Subcutaneous abdominal adipose tissue (tissue), 5 donors: ENCODE data around the gene CADM1.

ENCODE experiments used
- H3K27ac ChIP-seq: one replicate; pipeline ENCODE4 v1.7.0; 2013; ENCODE audit warnings: low read depth, mild to moderate bottlenecking, inconsistent platforms, low read length, moderate library complexity
- H3K27me3 ChIP-seq, 5 donors: one replicate each; pipeline ENCODE4 v1.7.0; 2013; ENCODE audit warnings: low read length in 5 of 5, inconsistent platforms in 1 of 5; ENCODE audit not compliant: control insufficient read depth in 5 of 5, insufficient read depth in 4 of 5
- H3K36me3 ChIP-seq, 5 donors: one replicate each; pipeline ENCODE4 v1.7.0; 2013; ENCODE audit warnings: low read length in 5 of 5; ENCODE audit not compliant: control insufficient read depth in 5 of 5, insufficient read depth in 5 of 5
- H3K4me1 ChIP-seq, 5 donors: one replicate each; pipeline ENCODE4 v1.7.0; 2013; ENCODE audit warnings: low read length in 5 of 5, mild to moderate bottlenecking in 3 of 5, moderate library complexity in 1 of 5; ENCODE audit not compliant: control insufficient read depth in 5 of 5, insufficient read depth in 5 of 5
- H3K4me3 ChIP-seq, 5 donors: one replicate each; pipeline ENCODE4 v1.7.0; 2013; ENCODE audit warnings: low read length in 5 of 5, low read depth in 1 of 5
- H3K9ac ChIP-seq, 5 donors: one replicate each; pipeline ENCODE4 v1.7.0; 2013; ENCODE audit warnings: low read length in 5 of 5, mild to moderate bottlenecking in 4 of 5, moderate library complexity in 3 of 5
- H3K9me3 ChIP-seq, 5 donors: one replicate each; pipeline ENCODE4 v1.7.0; 2013; ENCODE audit warnings: low read length in 5 of 5; ENCODE audit not compliant: control insufficient read depth in 5 of 5
- donor health status: healthy.
- donor health status: healthy.
- donor health status: healthy.
- donor health status: healthy.
- donor health status: healthy.

Gene CADM1

DNA sequence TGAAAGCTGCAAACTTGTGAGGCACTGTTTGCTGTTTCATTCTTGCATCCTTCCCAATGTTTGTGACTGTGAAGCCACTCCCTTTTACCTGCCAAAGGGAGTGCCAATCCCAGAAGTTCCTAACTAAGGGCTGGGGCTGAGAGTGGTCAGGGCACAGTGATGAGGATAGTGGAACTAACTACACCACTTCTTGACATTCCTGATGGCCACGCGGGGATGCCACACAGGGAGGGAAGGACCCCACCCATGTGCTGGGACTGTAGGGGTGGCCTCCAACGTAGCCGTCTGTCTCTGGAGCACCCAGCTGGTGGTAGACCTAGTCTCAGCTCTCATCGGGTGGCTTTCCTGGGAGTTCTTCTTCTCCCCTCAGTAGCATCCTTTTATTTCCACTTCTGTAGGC lies 335.5 kb downstream of the CADM1 start:
- H3K27ac ChIP-seq, result no peak overlapping the region
- H3K27me3 ChIP-seq, result peaks cover 0 to 7% (median 0%) of the 10 kb centered on the region in 5 donors
- no peaks in the 10 kb centered on the region for H3K9me3 ChIP-seq
- H3K36me3 ChIP-seq, result no peaks in the 10 kb centered on the region
- H3K4me3 ChIP-seq, result peak overlapping the region in 1 of 5 donors; percentile 30
- peaks cover 1 to 16% (median 11%) of the 10 kb centered on the region in 5 donors for H3K4me1 ChIP-seq
- H3K9ac ChIP-seq, result no peak overlapping the region

DNA sequence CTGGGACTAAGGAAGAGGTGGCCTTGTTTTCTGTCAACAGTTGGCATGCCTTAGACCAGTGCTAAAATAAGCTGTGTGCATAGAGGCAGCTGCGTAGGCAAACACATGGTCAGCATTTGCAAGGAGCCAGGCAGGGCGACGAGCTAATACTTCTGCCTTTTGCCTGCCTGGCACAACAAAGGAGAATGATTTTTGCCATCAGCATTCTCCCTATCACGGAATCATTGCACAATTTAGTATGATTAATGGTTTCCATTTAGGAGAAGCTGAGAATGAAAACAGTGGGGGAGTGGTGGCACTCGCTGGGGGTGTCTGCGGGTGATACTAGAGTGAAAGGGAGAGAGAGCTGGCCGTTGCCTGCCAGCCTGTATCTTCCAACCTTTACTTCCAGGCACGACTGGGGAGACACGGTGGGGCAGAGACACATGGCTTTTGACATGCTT lies 336.0 kb downstream of the CADM1 start:
- no peaks in the 10 kb centered on the region for H3K36me3 ChIP-seq
- peak overlapping the region; percentile 13 for H3K27ac ChIP-seq
- peak overlapping the region in 1 of 5 donors; percentile 30 for H3K4me3 ChIP-seq
- H3K4me1 ChIP-seq, result peaks cover 1 to 16% (median 11%) of the 10 kb centered on the region in 5 donors
- H3K9me3 ChIP-seq, result no peaks in the 10 kb centered on the region
- H3K9ac ChIP-seq, result no peak overlapping the region
- H3K27me3 ChIP-seq, result peaks cover 0 to 7% (median 0%) of the 10 kb centered on the region in 5 donors

DNA sequence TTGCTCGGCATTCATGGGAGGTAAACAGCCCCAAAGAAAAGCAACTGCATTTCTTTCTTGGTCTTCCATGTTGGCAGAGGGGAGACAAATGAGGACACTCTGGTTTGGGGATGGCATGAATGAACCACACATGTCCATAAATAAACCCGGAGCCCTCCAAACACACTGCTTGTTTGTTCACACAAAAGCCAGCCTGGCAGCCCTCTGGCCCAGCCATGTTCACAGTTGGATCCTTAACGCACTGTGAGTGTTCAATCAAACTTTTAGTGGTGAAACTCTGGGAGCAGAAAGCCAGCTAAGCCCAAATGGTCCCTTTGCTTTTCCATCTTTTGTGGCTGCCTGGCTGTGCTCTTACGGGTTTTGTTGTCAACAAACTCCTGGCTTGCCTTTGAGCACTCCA lies 336.8 kb downstream of the CADM1 start:
- Histone ChIP-seq H3K36me3 (no peaks in the 10 kb centered on the region), H3K9ac (no peak overlapping the region), H3K27me3 (peaks cover 0 to 7% (median 5%) of the 10 kb centered on the region in 5 donors), H3K4me3 (no peak overlapping the region), H3K9me3 (no peaks in the 10 kb centered on the region), H3K4me1 (peaks cover 1 to 16% (median 11%) of the 10 kb centered on the region in 5 donors), H3K27ac (no peak overlapping the region)

DNA sequence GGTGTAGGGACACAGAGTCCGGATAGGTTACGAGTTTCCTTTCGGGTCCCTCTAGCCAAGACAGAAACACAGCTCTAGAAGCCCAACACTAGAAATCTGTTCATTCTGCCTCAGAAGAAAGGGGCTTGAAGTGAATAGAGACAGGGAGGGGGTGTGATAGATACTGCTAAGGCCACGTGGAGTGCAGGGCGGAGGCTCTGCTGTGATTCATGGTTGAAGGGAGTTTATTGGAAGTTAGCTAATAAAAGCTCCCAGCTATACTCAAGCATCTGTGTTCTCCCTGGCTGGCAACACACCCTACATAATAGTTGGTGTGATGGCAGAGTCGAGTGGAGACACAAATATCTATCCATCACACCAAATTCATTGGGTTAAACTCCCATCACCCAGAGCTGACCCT lies 337.4 kb downstream of the CADM1 start:
- no peak overlapping the region for H3K4me3 ChIP-seq

DNA sequence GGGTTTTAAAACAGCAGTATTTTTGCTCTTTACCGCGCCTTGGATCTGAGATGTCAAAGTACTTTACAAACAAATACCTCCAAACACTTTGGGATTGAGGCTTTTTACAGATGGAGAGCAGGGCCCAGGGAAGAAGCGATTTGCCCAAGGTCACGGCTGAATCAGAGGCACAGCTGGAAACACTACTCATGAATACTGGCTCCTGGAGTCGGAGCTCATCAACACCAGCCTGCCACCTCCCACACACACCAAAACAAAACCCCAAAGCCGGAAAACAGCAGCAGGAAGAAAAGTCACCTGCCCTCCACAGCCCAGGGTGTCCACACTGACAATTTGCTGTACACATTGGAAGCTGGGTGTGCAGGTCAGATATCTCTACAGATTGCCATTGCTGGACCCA lies 339.4 kb downstream of the CADM1 start:
- no peak overlapping the region for H3K27ac ChIP-seq
- H3K4me1 ChIP-seq, result peaks cover 1 to 16% (median 11%) of the 10 kb centered on the region in 5 donors
- no peak overlapping the region for H3K4me3 ChIP-seq
- no peak overlapping the region for H3K9ac ChIP-seq
- peaks cover 6 to 10% (median 7%) of the 10 kb centered on the region in 5 donors for H3K27me3 ChIP-seq
- no peaks in the 10 kb centered on the region for H3K9me3 ChIP-seq
- no peaks in the 10 kb centered on the region for H3K36me3 ChIP-seq

More for the DNA sequence above, 337.4 kb downstream of the CADM1 start:
- no peak overlapping the region for H3K9ac ChIP-seq
- H3K27me3 ChIP-seq, result peaks cover 4 to 10% (median 7%) of the 10 kb centered on the region in 5 donors
- H3K4me1 ChIP-seq, result peaks cover 1 to 16% (median 11%) of the 10 kb centered on the region in 5 donors
- no peak overlapping the region for H3K27ac ChIP-seq
- H3K36me3 ChIP-seq, result no peaks in the 10 kb centered on the region
- no peaks in the 10 kb centered on the region for H3K9me3 ChIP-seq

DNA sequence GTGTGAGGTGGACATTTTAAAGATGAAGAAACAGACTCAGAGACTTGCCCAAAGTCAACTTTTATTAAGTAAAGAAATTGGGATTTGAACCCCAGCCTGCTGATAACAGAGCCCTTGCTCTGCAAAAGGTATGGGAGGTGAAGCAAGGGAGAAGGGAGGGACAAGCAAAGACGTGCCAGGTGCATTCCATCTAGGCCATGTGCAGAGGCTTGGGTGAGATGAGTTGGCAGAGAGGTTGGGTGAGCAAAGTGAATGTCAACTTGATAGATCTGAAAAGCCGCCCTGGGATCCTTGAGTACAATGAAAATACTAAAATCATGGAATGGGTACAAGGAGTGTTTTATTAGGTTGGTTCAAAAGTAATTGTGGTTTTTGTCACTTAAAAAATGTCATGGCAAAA lies 341.3 kb downstream of the CADM1 start:
- H3K36me3 ChIP-seq, result no peaks in the 10 kb centered on the region
- no peak overlapping the region for H3K27ac ChIP-seq
- H3K4me3 ChIP-seq, result no peak overlapping the region
- no peaks in the 10 kb centered on the region for H3K9me3 ChIP-seq
- peaks cover 6 to 17% (median 10%) of the 10 kb centered on the region in 5 donors for H3K27me3 ChIP-seq
- no peak overlapping the region for H3K9ac ChIP-seq
- peaks cover 0 to 6% (median 3%) of the 10 kb centered on the region in 5 donors for H3K4me1 ChIP-seq

DNA sequence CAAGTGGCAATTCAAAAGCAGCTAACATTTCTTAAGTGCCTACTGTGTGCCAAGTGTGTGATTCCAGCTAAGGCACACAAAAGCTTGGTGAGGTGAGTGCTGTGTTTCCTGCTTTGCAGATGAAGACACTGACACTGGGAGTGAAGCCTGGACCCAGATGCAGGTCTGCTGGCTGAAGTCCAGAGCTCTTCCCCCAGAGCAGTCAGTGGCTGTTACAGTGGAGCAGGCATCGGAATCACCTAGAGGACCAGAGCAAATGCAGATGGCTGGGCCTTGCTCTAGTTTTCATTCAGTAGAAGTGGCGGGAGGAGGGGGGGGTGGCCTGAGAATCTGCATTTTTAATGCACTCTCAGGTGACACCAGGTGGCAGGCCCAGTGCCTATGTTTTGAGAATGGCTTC lies 342.3 kb downstream of the CADM1 start:
- Histone ChIP-seq H3K4me1 (no peaks in the 10 kb centered on the region), H3K27ac (no peak overlapping the region), H3K9me3 (no peaks in the 10 kb centered on the region), H3K36me3 (no peaks in the 10 kb centered on the region), H3K27me3 (peaks cover 10 to 18% (median 11%) of the 10 kb centered on the region in 5 donors), H3K9ac (no peak overlapping the region), H3K4me3 (no peak overlapping the region)

DNA sequence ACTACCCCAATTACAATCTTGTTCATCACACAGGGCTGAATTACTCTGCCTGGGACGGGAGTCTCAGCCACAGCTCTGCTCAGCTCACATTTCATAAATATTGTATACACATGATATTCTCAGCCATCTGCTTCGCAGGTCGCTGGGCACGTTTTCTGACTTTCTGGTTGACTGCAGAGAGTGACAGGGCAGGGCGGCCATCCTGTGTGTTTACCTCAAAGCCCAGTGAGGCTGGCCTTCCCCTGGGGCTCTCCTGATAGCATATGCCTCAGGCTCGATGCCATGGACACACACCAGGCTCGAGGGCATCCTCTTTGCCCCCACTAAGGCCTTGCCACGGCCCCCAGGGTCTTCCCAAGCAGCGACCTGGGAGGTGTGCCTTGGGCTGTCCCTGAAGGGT lies 345.0 kb downstream of the CADM1 start:
- Histone ChIP-seq H3K4me1 (no peaks in the 10 kb centered on the region), H3K27me3 (peaks cover 10 to 18% (median 11%) of the 10 kb centered on the region in 5 donors), H3K9ac (no peak overlapping the region), H3K9me3 (no peaks in the 10 kb centered on the region), H3K36me3 (no peaks in the 10 kb centered on the region), H3K27ac (no peak overlapping the region), H3K4me3 (no peak overlapping the region)

DNA sequence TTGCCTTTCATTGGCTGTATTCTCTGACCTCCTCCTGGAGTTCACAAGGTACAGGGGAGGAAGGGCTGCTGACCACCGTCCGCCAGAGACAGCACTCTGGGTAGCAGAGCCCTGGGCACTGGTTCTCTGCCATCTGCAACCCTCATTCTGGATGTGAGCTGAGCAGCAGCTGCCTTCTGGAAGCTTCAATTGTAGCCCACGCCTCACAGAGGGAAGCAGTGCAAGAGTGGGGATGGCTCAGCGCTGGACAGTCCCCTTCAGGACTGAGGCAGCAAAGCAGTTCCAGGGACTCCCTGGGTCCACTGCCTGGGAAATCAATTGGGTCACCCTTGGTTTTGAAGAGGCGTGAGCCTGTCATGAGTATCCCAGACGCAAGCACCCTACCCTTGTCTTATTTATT lies 346.2 kb downstream of the CADM1 start:
- Histone ChIP-seq H3K4me1 (no peaks in the 10 kb centered on the region), H3K9me3 (no peaks in the 10 kb centered on the region), H3K4me3 (no peak overlapping the region), H3K9ac (no peak overlapping the region), H3K27ac (no peak overlapping the region), H3K36me3 (no peaks in the 10 kb centered on the region), H3K27me3 (peaks cover 5 to 18% (median 11%) of the 10 kb centered on the region in 5 donors)

DNA sequence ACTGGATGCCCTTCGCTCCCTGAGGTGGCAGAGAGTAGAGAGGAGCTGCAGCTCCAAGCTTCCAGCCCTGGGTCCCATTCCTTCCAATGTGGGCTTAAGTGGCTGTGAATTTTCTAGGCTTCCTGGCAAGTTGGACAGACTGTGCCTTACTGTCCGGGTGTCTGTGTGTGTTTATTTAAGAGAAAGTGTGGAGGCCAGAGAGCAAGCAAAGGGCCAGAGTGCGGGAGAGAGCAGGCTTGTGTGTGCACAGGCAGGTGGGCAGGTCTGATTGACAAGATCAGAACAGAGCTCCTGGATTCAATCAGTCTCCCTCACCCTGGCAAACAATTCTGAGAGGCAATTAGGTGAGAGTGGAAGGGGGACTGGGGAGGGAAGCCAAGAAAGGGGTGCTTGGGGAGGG lies 347.0 kb downstream of the CADM1 start:
- Histone ChIP-seq H3K4me3 (no peak overlapping the region), H3K9ac (no peak overlapping the region), H3K27me3 (peaks cover 2 to 12% (median 10%) of the 10 kb centered on the region in 5 donors), H3K36me3 (no peaks in the 10 kb centered on the region), H3K4me1 (no peaks in the 10 kb centered on the region), H3K9me3 (no peaks in the 10 kb centered on the region), H3K27ac (no peak overlapping the region)
